Neural cell (in vitro differentiated cells): ENCODE measurements around the gene POLE3. TPM values are rescaled to one million over a fixed set of nuclear protein-coding genes. Genes with fewer than 3 reads are reported as not detected.

Experiments
- H2AFZ ChIP-seq: fragments of 200-600, 300-800 bp; sonication (generic), shearing (Covaris generic); 2 replicates; pipeline ENCODE4 v1.6.0; 2014; ENCODE audit warnings: low read depth, mild to moderate bottlenecking, antibody characterized with exemption, low read length, moderate library complexity
- H3F3A ChIP-seq: fragments of 200-600 bp; shearing (Covaris generic); 2 replicates; pipeline ENCODE4 v1.6.1; 2016; ENCODE audit warnings: mild to moderate bottlenecking, moderate library complexity, mixed read lengths, antibody characterized with exemption, low read length; ENCODE audit not compliant: insufficient read depth, poor library complexity, severe bottlenecking
- H3K27ac ChIP-seq: fragments of 200-600, 300-800 bp; sonication (generic), shearing (Covaris generic); 2 replicates; pipeline ENCODE4 v1.5.1; 2014; ENCODE audit warnings: mild to moderate bottlenecking, low read length, moderate library complexity
- H3K27me3 ChIP-seq: fragments of 300-800, 200-600 bp; sonication (generic), shearing (Covaris generic); 2 replicates; pipeline ENCODE4 v1.6.0; 2014; ENCODE audit warnings: mild to moderate bottlenecking, low read depth, low read length, moderate library complexity; ENCODE audit not compliant: insufficient read depth
- H3K36me3 ChIP-seq: fragments of 300-800, 200-600 bp; sonication (generic), shearing (Covaris generic); 2 replicates; pipeline ENCODE4 v1.5.1; 2014; ENCODE audit warnings: mild to moderate bottlenecking, antibody characterized with exemption, low read length, moderate library complexity; ENCODE audit not compliant: insufficient read depth
- H3K4me2 ChIP-seq: fragments of 300-800, 200-600 bp; sonication (generic), shearing (Covaris generic); 2 replicates; pipeline ENCODE4 v1.6.0; 2014; ENCODE audit warnings: mild to moderate bottlenecking, low read length
- H3K4me3 ChIP-seq: fragments of 300-800, 200-600 bp; sonication (generic), shearing (Covaris generic); 2 replicates; pipeline ENCODE4 v1.5.1; 2014; ENCODE audit warnings: mild to moderate bottlenecking, low read length, moderate library complexity
- H3K79me2 ChIP-seq: fragments of 200-600 bp; shearing (Covaris generic); replicated peaks from 2 replicates; pipeline ENCODE4 v1.6.0; 2014; ENCODE audit warnings: mild to moderate bottlenecking, low read length, moderate library complexity; ENCODE audit not compliant: insufficient read depth
- H3K9ac ChIP-seq: fragments of 300-800, 200-600 bp; sonication (generic), shearing (Covaris generic); 2 replicates; pipeline ENCODE4 v1.6.1; 2016; ENCODE audit warnings: mild to moderate bottlenecking, low read length, mixed read lengths
- H3K9me2 ChIP-seq: fragments of 200-600 bp; shearing (Covaris generic); 2 replicates; pipeline ENCODE4 v1.6.1; 2016; ENCODE audit warnings: mild to moderate bottlenecking, low read length, mixed read lengths; ENCODE audit not compliant: insufficient read depth
- H3K9me3 ChIP-seq: fragments of 200-600, 300-800 bp; sonication (generic), shearing (Covaris generic); 2 replicates; pipeline ENCODE4 v1.6.1; 2016; ENCODE audit warnings: mild to moderate bottlenecking, mixed run types, low read length, moderate library complexity, mixed read lengths
- H4K20me1 ChIP-seq: fragments of 200-600 bp; shearing (Covaris generic); 2 replicates; pipeline ENCODE4 v1.6.1; 2016; ENCODE audit warnings: mild to moderate bottlenecking, mixed run types; ENCODE audit not compliant: insufficient read depth
- EP300 ChIP-seq: fragments of 450-650 bp; conservative IDR thresholded peaks from 2 replicates; pipeline ENCODE4 v1.6.1; 2014; ENCODE audit warnings: antibody characterized with exemption, mild to moderate bottlenecking, moderate library complexity; ENCODE audit not compliant: poor library complexity, severe bottlenecking
- EZH2 ChIP-seq: fragments of 200-600, 300-800 bp; shearing (Covaris generic), sonication (generic); IDR thresholded peaks from 2 replicates; pipeline ENCODE4 v1.6.1; 2014; ENCODE audit warnings: antibody characterized with exemption, low read length, borderline replicate concordance, mild to moderate bottlenecking; ENCODE audit not compliant: insufficient read depth, poor library complexity, severe bottlenecking
- MXI1 ChIP-seq: fragments of 450-650 bp; conservative IDR thresholded peaks from 2 replicates; pipeline ENCODE4 v1.6.1; 2014; ENCODE audit warnings: antibody characterized with exemption, mild to moderate bottlenecking; ENCODE audit not compliant: poor library complexity, severe bottlenecking
- POLR2AphosphoS5 ChIP-seq: IDR thresholded peaks from 2 replicates; pipeline ENCODE4 v1.6.1; 2012
- RAD21 ChIP-seq: fragments of 450-650 bp; conservative IDR thresholded peaks from 2 replicates; pipeline ENCODE4 v1.6.1; 2014; ENCODE audit warnings: antibody characterized with exemption, mild to moderate bottlenecking, moderate library complexity
- SMC3 ChIP-seq: fragments of 450-650 bp; conservative IDR thresholded peaks from 2 replicates; pipeline ENCODE4 v1.6.1; 2014; ENCODE audit warnings: antibody characterized with exemption, mild to moderate bottlenecking, moderate library complexity; ENCODE audit not compliant: poor library complexity
- TAF1 ChIP-seq: IDR thresholded peaks from 2 replicates; pipeline ENCODE4 v1.6.1; 2012; ENCODE audit warnings: low read depth
- polyA plus RNA-seq: library from polyadenylated mRNA; depleted of rRNA; stranded (reverse); fragments of >200 nt; gene quantifications from 2 replicates; pipeline ENCODE4 v1.2.3, GENCODE V29; 2014
- TF ChIP-seq, protein P1 (sequence below): fragments of 450-650 bp; IDR thresholded peaks from 2 replicates; pipeline ENCODE4 v1.5.1; 2014; ENCODE audit warnings: antibody characterized with exemption, mild to moderate bottlenecking, moderate library complexity; ENCODE audit not compliant: poor library complexity, severe bottlenecking
- TF ChIP-seq, protein P2 (sequence below): IDR thresholded peaks from 2 replicates; pipeline ENCODE4 v1.6.1; 2012; ENCODE audit warnings: borderline replicate concordance

Gene POLE3
- polyA plus RNA-seq, 1 donor from 2014 or later, result 99.8 TPM

DNA sequence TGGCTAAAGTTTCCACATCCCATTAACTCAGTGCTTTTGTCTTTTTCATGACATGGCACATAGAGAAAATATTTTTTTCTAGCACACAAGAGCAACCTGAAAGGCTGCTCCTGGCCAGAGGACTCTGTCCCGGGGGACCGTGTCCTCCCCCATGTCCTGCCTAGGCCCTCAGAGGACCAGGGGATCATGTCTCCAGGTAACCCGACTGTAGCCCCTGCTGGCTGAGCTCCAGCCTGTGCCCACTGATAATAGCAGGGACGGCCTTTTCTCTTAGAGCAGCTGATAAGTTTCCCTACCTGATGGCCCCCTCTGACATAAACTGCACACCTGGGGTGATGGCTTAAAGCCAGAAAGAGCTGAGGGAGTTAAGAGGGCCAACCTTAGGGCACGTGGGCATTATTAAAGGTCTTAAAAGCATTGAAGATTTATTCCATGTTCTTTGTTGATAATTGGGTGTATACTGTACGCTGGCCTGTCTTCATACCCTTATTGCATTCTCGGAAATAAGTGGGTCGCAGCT is 39.6 kb downstream of the POLE3 start:
- Histone ChIP-seq H3K9me2 (no peaks in the 10 kb centered on the region), H3K9me3 (no peaks in the 10 kb centered on the region), H3K36me3 (no peaks in the 10 kb centered on the region), H3K4me3 (no peak overlapping the region), H3K4me2 (no peak overlapping the region), H2AFZ (no peak overlapping the region), H3K27ac (no peak overlapping the region), H3K79me2 (no peaks in the 10 kb centered on the region), H3F3A (no peaks in the 10 kb centered on the region), H3K9ac (no peak overlapping the region), H4K20me1 (no peaks in the 10 kb centered on the region), H3K27me3 (no peaks in the 10 kb centered on the region)
- TF ChIP-seq EP300 (no peak), EZH2 (no peak), SMC3 (no peak), RAD21 (no peak), MXI1 (no peak), POLR2AphosphoS5 (no peak), TAF1 (no peak)
- TF ChIP-seq, protein P1, sequence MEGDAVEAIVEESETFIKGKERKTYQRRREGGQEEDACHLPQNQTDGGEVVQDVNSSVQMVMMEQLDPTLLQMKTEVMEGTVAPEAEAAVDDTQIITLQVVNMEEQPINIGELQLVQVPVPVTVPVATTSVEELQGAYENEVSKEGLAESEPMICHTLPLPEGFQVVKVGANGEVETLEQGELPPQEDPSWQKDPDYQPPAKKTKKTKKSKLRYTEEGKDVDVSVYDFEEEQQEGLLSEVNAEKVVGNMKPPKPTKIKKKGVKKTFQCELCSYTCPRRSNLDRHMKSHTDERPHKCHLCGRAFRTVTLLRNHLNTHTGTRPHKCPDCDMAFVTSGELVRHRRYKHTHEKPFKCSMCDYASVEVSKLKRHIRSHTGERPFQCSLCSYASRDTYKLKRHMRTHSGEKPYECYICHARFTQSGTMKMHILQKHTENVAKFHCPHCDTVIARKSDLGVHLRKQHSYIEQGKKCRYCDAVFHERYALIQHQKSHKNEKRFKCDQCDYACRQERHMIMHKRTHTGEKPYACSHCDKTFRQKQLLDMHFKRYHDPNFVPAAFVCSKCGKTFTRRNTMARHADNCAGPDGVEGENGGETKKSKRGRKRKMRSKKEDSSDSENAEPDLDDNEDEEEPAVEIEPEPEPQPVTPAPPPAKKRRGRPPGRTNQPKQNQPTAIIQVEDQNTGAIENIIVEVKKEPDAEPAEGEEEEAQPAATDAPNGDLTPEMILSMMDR, result no peak
- TF ChIP-seq, protein P2, sequence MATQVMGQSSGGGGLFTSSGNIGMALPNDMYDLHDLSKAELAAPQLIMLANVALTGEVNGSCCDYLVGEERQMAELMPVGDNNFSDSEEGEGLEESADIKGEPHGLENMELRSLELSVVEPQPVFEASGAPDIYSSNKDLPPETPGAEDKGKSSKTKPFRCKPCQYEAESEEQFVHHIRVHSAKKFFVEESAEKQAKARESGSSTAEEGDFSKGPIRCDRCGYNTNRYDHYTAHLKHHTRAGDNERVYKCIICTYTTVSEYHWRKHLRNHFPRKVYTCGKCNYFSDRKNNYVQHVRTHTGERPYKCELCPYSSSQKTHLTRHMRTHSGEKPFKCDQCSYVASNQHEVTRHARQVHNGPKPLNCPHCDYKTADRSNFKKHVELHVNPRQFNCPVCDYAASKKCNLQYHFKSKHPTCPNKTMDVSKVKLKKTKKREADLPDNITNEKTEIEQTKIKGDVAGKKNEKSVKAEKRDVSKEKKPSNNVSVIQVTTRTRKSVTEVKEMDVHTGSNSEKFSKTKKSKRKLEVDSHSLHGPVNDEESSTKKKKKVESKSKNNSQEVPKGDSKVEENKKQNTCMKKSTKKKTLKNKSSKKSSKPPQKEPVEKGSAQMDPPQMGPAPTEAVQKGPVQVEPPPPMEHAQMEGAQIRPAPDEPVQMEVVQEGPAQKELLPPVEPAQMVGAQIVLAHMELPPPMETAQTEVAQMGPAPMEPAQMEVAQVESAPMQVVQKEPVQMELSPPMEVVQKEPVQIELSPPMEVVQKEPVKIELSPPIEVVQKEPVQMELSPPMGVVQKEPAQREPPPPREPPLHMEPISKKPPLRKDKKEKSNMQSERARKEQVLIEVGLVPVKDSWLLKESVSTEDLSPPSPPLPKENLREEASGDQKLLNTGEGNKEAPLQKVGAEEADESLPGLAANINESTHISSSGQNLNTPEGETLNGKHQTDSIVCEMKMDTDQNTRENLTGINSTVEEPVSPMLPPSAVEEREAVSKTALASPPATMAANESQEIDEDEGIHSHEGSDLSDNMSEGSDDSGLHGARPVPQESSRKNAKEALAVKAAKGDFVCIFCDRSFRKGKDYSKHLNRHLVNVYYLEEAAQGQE, result no peak

GRCh38 chr9:113369855-113370140 is 40.7 kb downstream of the POLE3 start:
- Histone ChIP-seq H3K4me3 (no peak overlapping the region), H3K9me3 (no peaks in the 10 kb centered on the region), H3K36me3 (no peaks in the 10 kb centered on the region), H2AFZ (no peak overlapping the region), H3K9me2 (no peaks in the 10 kb centered on the region), H3K9ac (no peak overlapping the region), H3F3A (no peaks in the 10 kb centered on the region), H3K27me3 (no peaks in the 10 kb centered on the region), H3K79me2 (no peaks in the 10 kb centered on the region), H3K4me2 (no peak overlapping the region), H3K27ac (no peak overlapping the region), H4K20me1 (no peaks in the 10 kb centered on the region)
- TF ChIP-seq, protein P1, result no peak
- TF ChIP-seq TAF1, result no peak
- no peak for TF ChIP-seq POLR2AphosphoS5
- TF ChIP-seq EZH2, result no peak
- no peak for TF ChIP-seq MXI1
- no peak for TF ChIP-seq EP300
- TF ChIP-seq SMC3, result no peak
- TF ChIP-seq RAD21, result no peak
